ENCODE data around the gene PEX26. TPM values are rescaled to one million over a fixed set of nuclear protein-coding genes. Genes with fewer than 3 reads are reported as not detected.

Gene PEX26
- total RNA-seq, 5 donors from 2014 or later (not counting 1 experiment from before 2014, with no cell fraction given) = 30.2 to 42.7 (median 39.8) TPM

GRCh38 chr22:18088825-18089568, 11.2 kb downstream of the PEX26 start:
- H3K9me3 ChIP-seq = no peaks in the 10 kb centered on the region
- H3K9me3 Mint-ChIP-seq = no peaks in the 10 kb centered on the region
- no peak overlapping the region for H3K4me3 ChIP-seq (ENCODE audit: control insufficient read depth in 1 of 2, extremely low read depth in 1 of 2, low read length in 1 of 2)
- H3K36me3 Mint-ChIP-seq = peaks cover 31% of the 10 kb centered on the region
- H3K4me3 Mint-ChIP-seq = no peak overlapping the region
- no peaks in the 10 kb centered on the region for H3K27me3 ChIP-seq (replicated peaks in 1 of 2; ENCODE audit: control insufficient read depth in 2 of 2, extremely low read depth in 1 of 2, insufficient read depth in 2 of 2, low read length in 1 of 2)
- H3K36me3 ChIP-seq (ENCODE audit: control insufficient read depth in 2 of 2, extremely low read depth in 1 of 2, insufficient read depth in 1 of 2, low read length in 1 of 2) = peaks cover 30 to 57% of the 10 kb centered on the region in 2 donors
- peak overlapping the region; percentile 46 to 83 for H3K27ac Mint-ChIP-seq
- peaks cover 9 to 22% (median 13%) of the 10 kb centered on the region in 3 donors for H3K4me1 Mint-ChIP-seq
- H3K4me1 ChIP-seq (ENCODE audit: control insufficient read depth in 1 of 2, extremely low read depth in 1 of 2, insufficient read depth in 2 of 2, low read length in 2 of 2) = peaks cover 0 to 11% of the 10 kb centered on the region in 2 experiments
- DNase-seq (peak in 1 of 35 experiments; percentile 10), ATAC-seq (replicated peaks in 1 of 4) (no peak)
- POLR2A ChIA-PET = interaction anchor here in 1 of 2 donors (0.6 kb wide), 1 partner anchor 30 kb away, joined by 6 read pairs; no protein-coding TSS in a partner anchor
- CTCF ChIA-PET = interaction anchor here (0.5 to 0.8 kb wide), 2 partner anchors 13 to 61 kb away, joined by 3 read pairs; partner anchors contain the start of gene USP18 (in 1 of the 2)
- H3K27ac ChIP-seq (ENCODE audit: low read length) = peak overlapping the region; percentile 7
- H3K27me3 Mint-ChIP-seq = no peaks in the 10 kb centered on the region
- 87% methylated on average over 9 of the region's 11 CpGs for WGBS (ENCODE audit: insufficient coverage)

DNA sequence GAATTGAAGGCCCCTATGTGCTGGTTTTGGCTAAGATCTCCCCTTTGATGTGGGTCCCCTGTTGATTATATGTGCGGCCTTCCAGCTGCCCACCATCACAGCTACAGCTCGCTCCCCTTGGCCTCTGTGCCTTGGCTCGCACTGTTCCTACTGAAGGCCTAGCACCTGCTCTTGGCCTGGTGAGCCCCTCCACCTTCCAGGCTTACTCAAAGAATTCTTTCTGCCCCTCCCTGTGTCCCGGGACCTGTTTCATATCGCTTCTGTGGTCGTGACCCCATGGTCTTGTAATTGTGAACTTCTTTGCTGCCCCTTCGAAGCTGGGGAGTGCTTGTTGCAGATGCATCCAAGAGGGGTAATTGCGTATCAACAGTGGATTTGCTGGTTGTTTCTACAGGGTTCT, 12.5 kb downstream of the PEX26 start:
- H3K4me3 Mint-ChIP-seq = no peak overlapping the region
- H3K36me3 Mint-ChIP-seq = peaks cover 35% of the 10 kb centered on the region
- Histone ChIP-seq H3K4me1 (ENCODE audit: control insufficient read depth in 1 of 2, extremely low read depth in 1 of 2, insufficient read depth in 2 of 2, low read length in 2 of 2) (peaks cover 0 to 11% of the 10 kb centered on the region in 2 experiments), H3K36me3 (ENCODE audit: control insufficient read depth in 2 of 2, extremely low read depth in 1 of 2, insufficient read depth in 1 of 2, low read length in 1 of 2) (peaks cover 23 to 50% of the 10 kb centered on the region in 2 donors), H3K4me3 (ENCODE audit: control insufficient read depth in 1 of 2, extremely low read depth in 1 of 2, low read length in 1 of 2) (no peak overlapping the region), H3K9me3 (no peaks in the 10 kb centered on the region), H3K27me3 (replicated peaks in 1 of 2; ENCODE audit: control insufficient read depth in 2 of 2, extremely low read depth in 1 of 2, insufficient read depth in 2 of 2, low read length in 1 of 2) (no peaks in the 10 kb centered on the region), H3K27ac (ENCODE audit: low read length) (no peak overlapping the region)
- H3K4me1 Mint-ChIP-seq = peaks cover 9 to 22% (median 13%) of the 10 kb centered on the region in 3 donors
- DNase-seq (no peak), ATAC-seq (replicated peaks in 1 of 4) (no peak)
- CTCF ChIA-PET = no interaction called here
- H3K27me3 Mint-ChIP-seq = no peaks in the 10 kb centered on the region
- WGBS (ENCODE audit: insufficient coverage) = 96% methylated on average over 7 of the region's 8 CpGs
- POLR2A ChIA-PET = interaction anchor here in 1 of 2 donors (1.2 kb wide), 1 partner anchor 13 kb away, joined by 3 read pairs; the partner anchor contains the start of gene PEX26
- no peaks in the 10 kb centered on the region for H3K9me3 Mint-ChIP-seq
- H3K27ac Mint-ChIP-seq = peak overlapping the region; percentile 61 to 62

GRCh38 chr22:18091478-18091877, 13.7 kb downstream of the PEX26 start:
- CTCF ChIA-PET = no interaction called here
- Mint-ChIP-seq H3K9me3 (no peaks in the 10 kb centered on the region), H3K36me3 (peaks cover 38% of the 10 kb centered on the region), H3K27me3 (no peaks in the 10 kb centered on the region), H3K4me1 (peaks cover 10 to 22% (median 13%) of the 10 kb centered on the region in 3 donors), H3K27ac (peak overlapping the region; percentile 96), H3K4me3 (peak overlapping the region; percentile 70 to 89 (median 78))
- no peaks in the 10 kb centered on the region for H3K27me3 ChIP-seq (replicated peaks in 1 of 2; ENCODE audit: control insufficient read depth in 2 of 2, extremely low read depth in 1 of 2, insufficient read depth in 2 of 2, low read length in 1 of 2)
- H3K36me3 ChIP-seq (ENCODE audit: control insufficient read depth in 2 of 2, extremely low read depth in 1 of 2, insufficient read depth in 1 of 2, low read length in 1 of 2) = peaks cover 22 to 46% of the 10 kb centered on the region in 2 donors
- H3K9me3 ChIP-seq = no peaks in the 10 kb centered on the region
- H3K27ac ChIP-seq (ENCODE audit: low read length) = peak overlapping the region; percentile 72
- POLR2A ChIA-PET = no interaction called here
- H3K4me1 ChIP-seq (ENCODE audit: control insufficient read depth in 1 of 2, extremely low read depth in 1 of 2, insufficient read depth in 2 of 2, low read length in 2 of 2) = peaks cover 0 to 11% of the 10 kb centered on the region in 2 experiments
- 42% methylated on average over 6 of the region's 7 CpGs for WGBS (ENCODE audit: insufficient coverage)
- H3K4me3 ChIP-seq (ENCODE audit: control insufficient read depth in 1 of 2, extremely low read depth in 1 of 2, low read length in 1 of 2) = peak overlapping the region in 1 of 2 donors; percentile 43
- ATAC-seq (replicated peaks in 1 of 4) (peak; percentile 19 to 30 (median 23)), DNase-seq (peak in 1 of 35 experiments; percentile 16)

DNA sequence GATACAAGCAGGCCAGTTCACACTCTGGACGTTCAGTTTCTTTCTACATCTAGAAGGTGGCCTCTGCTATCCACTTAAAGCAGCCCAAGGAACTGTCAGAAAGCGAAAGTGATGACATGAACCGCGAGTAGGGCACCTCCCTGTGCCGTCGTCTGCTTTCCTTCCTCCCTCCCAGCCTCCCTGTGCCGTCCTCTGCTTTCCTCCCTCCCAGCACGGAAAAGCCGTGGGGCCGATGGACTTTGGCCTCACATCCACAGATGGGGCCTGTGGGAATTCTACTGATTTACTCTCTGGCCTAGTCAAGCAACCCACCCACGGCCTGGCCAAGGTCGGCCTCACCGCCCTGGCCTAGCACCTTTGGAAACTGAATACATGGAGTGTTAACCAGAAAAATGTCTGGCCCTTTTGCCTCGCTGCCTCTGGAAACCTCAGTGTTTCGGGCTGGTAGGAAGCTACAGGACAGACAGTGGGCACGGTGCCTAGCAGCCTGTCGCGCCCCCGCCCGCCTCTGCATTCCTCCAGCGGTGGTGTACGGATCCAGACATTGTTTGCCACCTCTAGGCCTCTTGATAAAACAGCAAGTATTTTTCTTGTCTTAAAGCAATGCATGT, 14.2 kb downstream of the PEX26 start:
- H3K4me1 ChIP-seq (ENCODE audit: control insufficient read depth in 1 of 2, extremely low read depth in 1 of 2, insufficient read depth in 2 of 2, low read length in 2 of 2) = peaks cover 0 to 11% of the 10 kb centered on the region in 2 experiments
- H3K4me3 ChIP-seq (ENCODE audit: control insufficient read depth in 1 of 2, extremely low read depth in 1 of 2, low read length in 1 of 2) = peak overlapping the region in 1 of 2 donors; percentile 43
- Mint-ChIP-seq H3K4me1 (peaks cover 13 to 23% (median 14%) of the 10 kb centered on the region in 3 donors), H3K4me3 (peak overlapping the region; percentile 70 to 89 (median 78)), H3K9me3 (no peaks in the 10 kb centered on the region), H3K27ac (peak overlapping the region; percentile 96), H3K27me3 (no peaks in the 10 kb centered on the region), H3K36me3 (peaks cover 40% of the 10 kb centered on the region)
- 47% methylated on average over 18 of the region's 22 CpGs for WGBS (ENCODE audit: insufficient coverage)
- ChIA-PET POLR2A (no interaction called here), CTCF (no interaction called here)
- H3K36me3 ChIP-seq (ENCODE audit: control insufficient read depth in 2 of 2, extremely low read depth in 1 of 2, insufficient read depth in 1 of 2, low read length in 1 of 2) = peaks cover 22 to 44% of the 10 kb centered on the region in 2 donors
- no peaks in the 10 kb centered on the region for H3K27me3 ChIP-seq (replicated peaks in 1 of 2; ENCODE audit: control insufficient read depth in 2 of 2, extremely low read depth in 1 of 2, insufficient read depth in 2 of 2, low read length in 1 of 2)
- no peaks in the 10 kb centered on the region for H3K9me3 ChIP-seq
- peak overlapping the region; percentile 72 for H3K27ac ChIP-seq (ENCODE audit: low read length)
- ATAC-seq (replicated peaks in 1 of 4) = peak; percentile 64 to 86 (median 74)
- DNase-seq = peak in 18 of 35 experiments; percentile 5 to 62 (median 24)

DNA sequence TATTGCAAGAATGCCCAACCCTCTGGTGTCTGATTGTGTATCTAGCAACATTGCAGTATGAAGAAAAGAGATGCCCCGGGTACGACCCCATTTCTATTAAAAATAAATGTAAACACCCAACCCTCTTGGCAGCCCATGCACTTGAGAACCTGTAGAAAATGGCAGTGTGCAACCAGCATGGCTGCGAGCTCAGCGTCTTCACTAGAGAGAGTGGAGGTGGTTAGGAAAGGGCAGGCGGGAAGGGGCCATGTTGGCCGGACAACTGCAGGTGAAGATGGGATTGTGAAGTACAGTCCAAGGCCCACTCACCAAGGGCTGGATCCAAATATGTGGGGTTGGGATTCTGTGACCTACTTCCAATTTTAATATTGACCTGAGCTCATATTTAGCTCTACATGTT, 15.9 kb downstream of the PEX26 start:
- Mint-ChIP-seq H3K4me3 (no peak overlapping the region), H3K36me3 (peaks cover 30% of the 10 kb centered on the region), H3K9me3 (no peaks in the 10 kb centered on the region), H3K4me1 (peaks cover 13 to 21% (median 14%) of the 10 kb centered on the region in 3 donors), H3K27me3 (no peaks in the 10 kb centered on the region), H3K27ac (no peak overlapping the region)
- POLR2A ChIA-PET = no interaction called here
- no peaks in the 10 kb centered on the region for H3K27me3 ChIP-seq (replicated peaks in 1 of 2; ENCODE audit: control insufficient read depth in 2 of 2, extremely low read depth in 1 of 2, insufficient read depth in 2 of 2, low read length in 1 of 2)
- no peaks in the 10 kb centered on the region for H3K9me3 ChIP-seq
- ATAC-seq (replicated peaks in 1 of 4) (no peak), DNase-seq (no peak)
- 100% methylated on average over 2 of the region's 6 CpGs for WGBS (ENCODE audit: insufficient coverage)
- peaks cover 6 to 27% of the 10 kb centered on the region in 2 donors for H3K36me3 ChIP-seq (ENCODE audit: control insufficient read depth in 2 of 2, extremely low read depth in 1 of 2, insufficient read depth in 1 of 2, low read length in 1 of 2)
- peaks cover 0 to 11% of the 10 kb centered on the region in 2 experiments for H3K4me1 ChIP-seq (ENCODE audit: control insufficient read depth in 1 of 2, extremely low read depth in 1 of 2, insufficient read depth in 2 of 2, low read length in 2 of 2)
- CTCF ChIA-PET = interaction anchor here in 1 of 2 donors (0.6 to 1.0 kb wide), 2 partner anchors 27 to 1803 kb away, joined by 3 read pairs; no protein-coding TSS in a partner anchor
- H3K27ac ChIP-seq (ENCODE audit: low read length) = no peak overlapping the region
- no peak overlapping the region for H3K4me3 ChIP-seq (ENCODE audit: control insufficient read depth in 1 of 2, extremely low read depth in 1 of 2, low read length in 1 of 2)

DNA sequence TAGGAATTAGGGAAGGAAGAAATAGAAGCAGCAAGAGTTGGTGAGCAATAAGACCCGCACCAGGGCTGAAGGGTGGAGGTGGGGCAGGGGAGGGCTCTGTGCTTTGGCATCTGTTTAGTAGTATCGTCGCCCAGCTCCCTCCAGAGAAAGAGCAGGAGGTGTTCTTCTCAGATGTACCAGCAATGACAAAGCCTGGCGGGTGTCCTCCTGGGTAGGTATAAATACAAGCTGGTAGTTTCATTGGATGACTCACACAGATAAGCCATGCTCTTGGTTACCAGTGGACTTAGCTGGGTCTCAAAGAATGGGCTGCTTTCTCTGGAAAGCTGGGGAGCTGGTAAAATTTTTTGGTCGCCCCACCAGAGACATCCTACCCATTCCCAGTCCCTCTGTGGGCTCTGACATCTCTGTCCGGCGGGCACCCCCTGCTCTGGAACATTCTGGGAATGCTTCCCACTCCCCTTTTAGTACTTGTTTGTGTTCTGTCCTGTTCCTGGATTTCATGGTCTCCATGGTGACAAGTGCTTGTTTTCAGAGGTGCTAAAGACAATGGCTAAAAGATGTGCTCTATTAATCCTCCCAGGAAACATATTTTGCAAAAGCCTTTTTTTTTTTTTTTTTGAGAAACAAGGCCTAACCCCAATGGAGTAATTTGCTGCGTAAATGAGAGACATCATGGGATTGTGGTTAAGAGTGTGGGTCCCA, 17.5 kb downstream of the PEX26 start:
- WGBS (ENCODE audit: insufficient coverage) = 97% methylated on average over 4 of the region's 8 CpGs
- Histone ChIP-seq H3K9me3 (no peaks in the 10 kb centered on the region), H3K4me1 (ENCODE audit: control insufficient read depth in 1 of 2, extremely low read depth in 1 of 2, insufficient read depth in 2 of 2, low read length in 2 of 2) (peaks cover 0 to 11% of the 10 kb centered on the region in 2 experiments), H3K27me3 (replicated peaks in 1 of 2; ENCODE audit: control insufficient read depth in 2 of 2, extremely low read depth in 1 of 2, insufficient read depth in 2 of 2, low read length in 1 of 2) (no peaks in the 10 kb centered on the region), H3K27ac (ENCODE audit: low read length) (no peak overlapping the region), H3K4me3 (ENCODE audit: control insufficient read depth in 1 of 2, extremely low read depth in 1 of 2, low read length in 1 of 2) (no peak overlapping the region), H3K36me3 (ENCODE audit: control insufficient read depth in 2 of 2, extremely low read depth in 1 of 2, insufficient read depth in 1 of 2, low read length in 1 of 2) (peaks cover 3 to 17% of the 10 kb centered on the region in 2 donors)
- Mint-ChIP-seq H3K9me3 (no peaks in the 10 kb centered on the region), H3K4me1 (peaks cover 11 to 14% (median 14%) of the 10 kb centered on the region in 3 donors), H3K27ac (no peak overlapping the region), H3K4me3 (no peak overlapping the region), H3K27me3 (no peaks in the 10 kb centered on the region), H3K36me3 (peaks cover 27% of the 10 kb centered on the region)
- DNase-seq (no peak), ATAC-seq (replicated peaks in 1 of 4) (no peak)
- CTCF ChIA-PET = interaction anchor here in 1 of 2 donors (0.6 kb wide), 1 partner anchor 390 kb away, joined by 3 read pairs; no protein-coding TSS in a partner anchor
- POLR2A ChIA-PET = no interaction called here

Measured in T-cell (primary cell).